ENCODE measurements around the gene ZNF329.

Gene ZNF329

DNA sequence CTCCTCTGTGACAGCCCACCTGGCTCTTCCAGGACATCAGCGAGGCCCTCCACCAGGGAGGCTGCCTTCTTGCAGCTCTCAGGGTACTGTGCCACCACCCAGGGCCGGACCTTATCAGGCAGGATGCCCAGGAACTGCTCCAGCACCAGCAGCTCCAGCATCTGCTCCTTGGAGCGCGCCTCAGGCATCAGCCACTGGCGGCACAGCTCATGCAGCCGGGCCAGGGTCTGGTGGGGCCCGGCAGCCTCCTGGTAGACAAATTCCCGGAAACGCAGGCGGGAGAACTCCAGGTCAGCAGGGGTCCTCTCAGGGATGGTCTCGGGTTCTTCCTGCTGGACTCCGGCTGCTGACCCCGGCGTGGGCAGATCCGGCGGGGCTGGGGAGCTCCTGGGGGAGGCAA lies 60.7 kb downstream of the ZNF329 start:
- DNase-seq (ENCODE audit: low read depth), result no peak

DNA sequence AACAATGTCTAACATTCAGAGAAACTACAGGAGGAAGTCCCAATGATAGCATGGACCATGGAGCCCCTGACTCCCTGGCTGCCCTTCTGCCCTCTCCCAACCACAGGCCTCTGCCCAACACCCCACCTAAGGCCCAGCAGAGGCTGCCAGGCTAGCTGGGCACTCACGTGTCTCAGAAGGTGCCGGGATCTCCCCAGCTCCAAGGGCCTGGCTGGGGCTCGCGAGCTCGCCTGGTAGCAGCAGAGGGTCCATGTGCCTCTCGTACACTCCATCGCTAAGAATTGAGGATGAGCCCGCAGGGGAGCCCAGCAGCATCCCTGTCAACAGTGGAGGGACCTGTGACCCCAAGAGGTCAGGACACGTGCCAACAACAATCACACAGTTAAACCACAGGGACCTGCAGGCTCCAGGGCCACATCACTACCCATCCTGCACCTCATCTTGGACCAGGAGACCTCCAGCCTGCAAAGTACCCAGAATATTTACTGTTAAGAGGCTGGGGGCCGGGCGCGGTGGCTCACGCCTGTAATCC lies 62.0 kb downstream of the ZNF329 start:
- no peak for DNase-seq (ENCODE audit: low read depth)
- TF ChIP-seq, protein P1, sequence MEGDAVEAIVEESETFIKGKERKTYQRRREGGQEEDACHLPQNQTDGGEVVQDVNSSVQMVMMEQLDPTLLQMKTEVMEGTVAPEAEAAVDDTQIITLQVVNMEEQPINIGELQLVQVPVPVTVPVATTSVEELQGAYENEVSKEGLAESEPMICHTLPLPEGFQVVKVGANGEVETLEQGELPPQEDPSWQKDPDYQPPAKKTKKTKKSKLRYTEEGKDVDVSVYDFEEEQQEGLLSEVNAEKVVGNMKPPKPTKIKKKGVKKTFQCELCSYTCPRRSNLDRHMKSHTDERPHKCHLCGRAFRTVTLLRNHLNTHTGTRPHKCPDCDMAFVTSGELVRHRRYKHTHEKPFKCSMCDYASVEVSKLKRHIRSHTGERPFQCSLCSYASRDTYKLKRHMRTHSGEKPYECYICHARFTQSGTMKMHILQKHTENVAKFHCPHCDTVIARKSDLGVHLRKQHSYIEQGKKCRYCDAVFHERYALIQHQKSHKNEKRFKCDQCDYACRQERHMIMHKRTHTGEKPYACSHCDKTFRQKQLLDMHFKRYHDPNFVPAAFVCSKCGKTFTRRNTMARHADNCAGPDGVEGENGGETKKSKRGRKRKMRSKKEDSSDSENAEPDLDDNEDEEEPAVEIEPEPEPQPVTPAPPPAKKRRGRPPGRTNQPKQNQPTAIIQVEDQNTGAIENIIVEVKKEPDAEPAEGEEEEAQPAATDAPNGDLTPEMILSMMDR (IDR thresholded peaks at IDR 0.05; ENCODE audit: control insufficient read depth, insufficient read depth, low read depth, low read length, missing control alignments), result no peak
- H3K4me3 ChIP-seq (ENCODE audit: control insufficient read depth, low read depth, low read length), result no peak overlapping the region

More for the DNA sequence above, 60.7 kb downstream of the ZNF329 start:
- no peak overlapping the region for H3K4me3 ChIP-seq (ENCODE audit: control insufficient read depth, low read depth, low read length)
- TF ChIP-seq, protein P1 (IDR thresholded peaks at IDR 0.05; ENCODE audit: control insufficient read depth, insufficient read depth, low read depth, low read length, missing control alignments), result no peak

DNA sequence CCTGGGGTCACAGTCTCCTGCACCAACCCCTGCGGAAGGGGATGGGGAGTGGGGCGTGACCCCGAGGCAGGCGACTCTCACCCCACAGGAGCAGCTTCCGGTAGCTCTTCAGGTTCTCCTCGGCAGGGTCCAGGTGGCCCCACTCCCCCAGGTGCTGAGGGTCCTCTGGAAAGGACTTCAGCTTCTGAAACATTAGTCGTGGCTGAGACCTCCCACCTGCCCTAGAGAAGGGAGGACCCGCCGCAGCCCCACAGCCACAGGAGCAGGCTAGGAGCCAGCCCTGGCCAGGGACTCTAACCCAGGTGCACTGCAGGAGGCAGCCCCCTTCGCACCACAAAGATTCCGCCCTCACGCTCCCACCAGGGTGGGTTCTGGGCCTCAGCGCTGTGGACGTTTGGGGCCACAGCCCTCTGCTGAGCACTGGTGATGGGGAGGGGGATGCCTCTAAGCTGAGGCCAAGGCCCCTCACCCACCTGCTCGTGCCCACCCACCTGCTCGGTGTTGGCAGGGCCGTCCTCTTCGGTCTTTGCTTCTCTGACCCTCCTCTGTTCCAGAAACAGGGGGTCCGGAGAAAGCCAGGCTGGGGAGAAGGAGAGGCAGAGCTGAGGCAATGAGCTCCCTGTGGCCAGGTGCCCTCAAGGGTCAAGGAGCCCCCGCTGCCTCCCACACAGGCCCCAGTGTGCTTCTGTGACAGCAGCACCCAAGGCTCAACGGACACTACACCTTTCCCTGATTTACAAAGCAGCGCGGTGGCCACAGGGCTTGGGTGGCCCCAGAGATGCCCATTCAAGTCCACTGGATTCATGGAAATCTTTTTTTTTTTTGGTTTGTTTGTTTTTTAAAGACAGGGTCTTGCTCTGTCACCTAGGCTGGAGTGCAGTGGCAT lies 63.5 kb downstream of the ZNF329 start:
- DNase-seq (ENCODE audit: low read depth), result no peak
- TF ChIP-seq, protein P1 (IDR thresholded peaks at IDR 0.05; ENCODE audit: control insufficient read depth, insufficient read depth, low read depth, low read length, missing control alignments), result no peak
- H3K4me3 ChIP-seq (ENCODE audit: control insufficient read depth, low read depth, low read length), result no peak overlapping the region

DNA sequence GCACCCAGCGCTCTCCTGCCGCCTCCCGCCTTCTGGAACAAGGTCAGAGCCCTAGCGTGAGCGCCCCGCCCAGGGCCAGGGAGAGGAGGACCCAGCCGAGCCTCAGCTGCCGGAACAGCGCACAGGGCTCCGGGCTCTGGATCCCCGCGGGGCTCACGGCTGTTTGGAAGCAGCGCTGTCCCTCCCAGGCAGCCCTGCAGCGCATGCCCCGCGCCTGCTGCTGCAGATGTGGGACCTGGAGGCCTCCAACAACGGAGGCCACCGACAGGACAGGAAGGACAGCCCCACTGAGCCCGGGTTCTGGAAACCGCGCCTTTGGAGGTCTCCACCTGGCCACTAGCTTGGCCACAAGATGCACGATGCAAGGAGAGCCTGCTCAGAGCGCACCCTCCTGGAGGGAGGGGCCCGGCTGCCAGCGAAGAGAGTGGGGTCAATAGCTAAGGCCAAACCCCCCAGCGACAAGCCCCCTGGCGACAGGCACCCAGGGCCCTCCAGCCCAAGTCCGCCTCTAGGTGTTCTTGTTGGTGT lies 65.2 kb downstream of the ZNF329 start:
- H3K4me3 ChIP-seq (ENCODE audit: control insufficient read depth, low read depth, low read length), result no peak overlapping the region
- no peak for DNase-seq (ENCODE audit: low read depth)
- TF ChIP-seq, protein P1 (IDR thresholded peaks at IDR 0.05; ENCODE audit: control insufficient read depth, insufficient read depth, low read depth, low read length, missing control alignments), result no peak

DNA sequence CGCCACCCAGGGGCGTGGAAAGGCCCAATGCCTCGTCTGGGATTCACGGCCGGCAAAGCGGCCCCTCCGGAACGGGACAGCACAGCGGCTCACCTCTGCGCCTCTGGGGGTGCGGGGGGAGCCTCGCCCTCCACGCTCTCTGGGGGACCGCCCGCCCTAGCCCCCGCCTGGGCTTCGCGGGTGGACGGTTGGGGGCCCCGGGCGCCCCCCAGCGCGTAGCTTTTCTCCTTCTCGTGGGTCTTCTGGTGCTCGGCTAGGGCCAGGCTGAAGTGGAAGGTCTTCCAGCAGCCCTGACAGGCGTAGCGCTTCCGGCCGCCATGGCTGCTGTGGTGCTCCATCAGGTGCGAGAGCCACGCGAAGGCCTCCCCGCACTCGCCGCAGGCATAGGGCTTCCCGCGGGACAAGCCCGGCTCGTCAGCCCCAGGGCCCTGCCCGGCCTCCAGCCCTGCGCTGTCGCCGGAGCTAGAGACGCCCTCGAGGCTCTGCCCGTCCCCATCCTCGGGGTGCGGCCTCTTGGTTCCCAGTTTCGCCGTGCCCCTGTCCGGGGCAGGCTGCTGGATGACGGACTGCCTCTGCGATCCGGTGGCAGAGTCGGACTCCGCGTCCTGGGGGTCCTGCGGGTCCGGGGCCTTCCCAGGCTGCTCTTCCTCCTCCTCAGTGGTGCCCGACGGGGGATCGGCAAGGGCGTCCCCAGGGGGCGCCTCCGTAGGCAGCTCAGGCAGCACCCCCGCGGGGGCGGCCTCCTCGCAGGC lies 65.8 kb downstream of the ZNF329 start:
- H3K4me3 ChIP-seq (ENCODE audit: control insufficient read depth, low read depth, low read length), result no peak overlapping the region
- TF ChIP-seq, protein P1 (IDR thresholded peaks at IDR 0.05; ENCODE audit: control insufficient read depth, insufficient read depth, low read depth, low read length, missing control alignments), result no peak
- DNase-seq (ENCODE audit: low read depth), result no peak

DNA sequence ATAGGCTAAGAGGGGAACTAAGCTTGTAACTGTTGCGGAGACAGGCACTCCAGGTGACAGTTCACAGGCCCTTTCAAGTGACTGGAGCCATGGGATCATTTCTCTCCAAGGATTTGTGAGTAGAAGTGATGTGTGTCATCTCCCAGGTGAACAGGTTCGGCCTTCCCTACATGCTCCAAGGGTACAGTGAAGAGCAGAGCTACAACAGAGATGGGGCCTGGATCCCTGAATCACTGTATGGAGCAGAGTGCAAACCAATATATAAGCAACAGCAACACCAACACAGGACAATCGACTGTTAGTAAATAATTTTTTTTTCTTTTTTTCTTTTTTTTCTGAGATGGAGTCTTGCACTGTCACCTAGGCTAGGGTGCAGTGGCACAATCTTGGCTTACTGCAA lies 67.6 kb downstream of the ZNF329 start:
- TF ChIP-seq, protein P1 (IDR thresholded peaks at IDR 0.05; ENCODE audit: control insufficient read depth, insufficient read depth, low read depth, low read length, missing control alignments), result no peak
- H3K4me3 ChIP-seq (ENCODE audit: control insufficient read depth, low read depth, low read length), result no peak overlapping the region
- no peak for DNase-seq (ENCODE audit: low read depth)

All from AG09309 (cell line).